ENCODE results near the gene KYAT1.

GRCh38 chr9:128847803-128848202, 33.9 kb downstream of the KYAT1 start:
- TF ChIP-seq, protein P1, sequence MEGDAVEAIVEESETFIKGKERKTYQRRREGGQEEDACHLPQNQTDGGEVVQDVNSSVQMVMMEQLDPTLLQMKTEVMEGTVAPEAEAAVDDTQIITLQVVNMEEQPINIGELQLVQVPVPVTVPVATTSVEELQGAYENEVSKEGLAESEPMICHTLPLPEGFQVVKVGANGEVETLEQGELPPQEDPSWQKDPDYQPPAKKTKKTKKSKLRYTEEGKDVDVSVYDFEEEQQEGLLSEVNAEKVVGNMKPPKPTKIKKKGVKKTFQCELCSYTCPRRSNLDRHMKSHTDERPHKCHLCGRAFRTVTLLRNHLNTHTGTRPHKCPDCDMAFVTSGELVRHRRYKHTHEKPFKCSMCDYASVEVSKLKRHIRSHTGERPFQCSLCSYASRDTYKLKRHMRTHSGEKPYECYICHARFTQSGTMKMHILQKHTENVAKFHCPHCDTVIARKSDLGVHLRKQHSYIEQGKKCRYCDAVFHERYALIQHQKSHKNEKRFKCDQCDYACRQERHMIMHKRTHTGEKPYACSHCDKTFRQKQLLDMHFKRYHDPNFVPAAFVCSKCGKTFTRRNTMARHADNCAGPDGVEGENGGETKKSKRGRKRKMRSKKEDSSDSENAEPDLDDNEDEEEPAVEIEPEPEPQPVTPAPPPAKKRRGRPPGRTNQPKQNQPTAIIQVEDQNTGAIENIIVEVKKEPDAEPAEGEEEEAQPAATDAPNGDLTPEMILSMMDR (optimal IDR thresholded peaks at IDR 0.05 in 1 of 3, IDR thresholded peaks at IDR 0.05 in 1 of 3, conservative IDR thresholded peaks at IDR 0.05 in 1 of 3; ENCODE audit: extremely low read depth in 1 of 3, insufficient read depth in 2 of 3, low read length in 3 of 3), result no peak
- TF ChIP-seq EZH2 (IDR thresholded peaks at IDR 0.05; ENCODE audit: low read length), result no peak

All from keratinocyte (primary cell).